Measurements from ENCODE around the gene NUDT4B. TPM values are rescaled to one million over a fixed set of nuclear protein-coding genes. Genes with fewer than 3 reads are reported as not detected.
"Not testable (repeated sequence)": the region's sequence is repeated elsewhere in the genome, so short reads cannot be mapped to it uniquely, and the experiment has no call there.

The NUDT4B gene
- total RNA-seq, 1 donor from 2014 or later, result not detected

GRCh38 chr1:148723515-148723914, 25.1 kb upstream of the NUDT4B start:
- H3K36me3 Mint-ChIP-seq (ENCODE audit: low read depth); H3K4me3 Mint-ChIP-seq (ENCODE audit: unreplicated experiment); H3K9me3 Mint-ChIP-seq (ENCODE audit: low read depth); DNase-seq (ENCODE audit: low spot score); H3K4me1 Mint-ChIP-seq (ENCODE audit: low read depth); H3K27ac Mint-ChIP-seq (ENCODE audit: unreplicated experiment); H3K27me3 Mint-ChIP-seq (ENCODE audit: low read depth): not testable (repeated sequence)

GRCh38 chr1:148724872-148725271, 23.7 kb upstream of the NUDT4B start:
- H3K9me3 Mint-ChIP-seq (ENCODE audit: low read depth); DNase-seq (ENCODE audit: low spot score); H3K4me1 Mint-ChIP-seq (ENCODE audit: low read depth); H3K27me3 Mint-ChIP-seq (ENCODE audit: low read depth); H3K27ac Mint-ChIP-seq (ENCODE audit: unreplicated experiment); H3K4me3 Mint-ChIP-seq (ENCODE audit: unreplicated experiment); H3K36me3 Mint-ChIP-seq (ENCODE audit: low read depth): not testable (repeated sequence)

- H3K27me3 Mint-ChIP-seq (ENCODE audit: low read depth); DNase-seq (ENCODE audit: low spot score); H3K27ac Mint-ChIP-seq (ENCODE audit: unreplicated experiment); H3K36me3 Mint-ChIP-seq (ENCODE audit: low read depth); H3K4me3 Mint-ChIP-seq (ENCODE audit: unreplicated experiment); H3K9me3 Mint-ChIP-seq (ENCODE audit: low read depth); H3K4me1 Mint-ChIP-seq (ENCODE audit: low read depth): not testable (repeated sequence)
Measured at GRCh38 chr1:148727862-148728261, 20.7 kb upstream of the NUDT4B start.

- H3K36me3 Mint-ChIP-seq (ENCODE audit: low read depth); H3K9me3 Mint-ChIP-seq (ENCODE audit: low read depth); H3K4me3 Mint-ChIP-seq (ENCODE audit: unreplicated experiment); H3K27me3 Mint-ChIP-seq (ENCODE audit: low read depth); H3K4me1 Mint-ChIP-seq (ENCODE audit: low read depth); H3K27ac Mint-ChIP-seq (ENCODE audit: unreplicated experiment); DNase-seq (ENCODE audit: low spot score): not testable (repeated sequence)
Measured at GRCh38 chr1:148729128-148729527, 19.4 kb upstream of the NUDT4B start.

GRCh38 chr1:148729541-148729940, 19.0 kb upstream of the NUDT4B start:
- not testable (repeated sequence) for H3K4me3 Mint-ChIP-seq (ENCODE audit: unreplicated experiment); H3K27ac Mint-ChIP-seq (ENCODE audit: unreplicated experiment); H3K27me3 Mint-ChIP-seq (ENCODE audit: low read depth); DNase-seq (ENCODE audit: low spot score); H3K36me3 Mint-ChIP-seq (ENCODE audit: low read depth); H3K9me3 Mint-ChIP-seq (ENCODE audit: low read depth); H3K4me1 Mint-ChIP-seq (ENCODE audit: low read depth)

- H3K36me3 Mint-ChIP-seq (ENCODE audit: low read depth); DNase-seq (ENCODE audit: low spot score); H3K27me3 Mint-ChIP-seq (ENCODE audit: low read depth); H3K9me3 Mint-ChIP-seq (ENCODE audit: low read depth); H3K4me1 Mint-ChIP-seq (ENCODE audit: low read depth); H3K4me3 Mint-ChIP-seq (ENCODE audit: unreplicated experiment); H3K27ac Mint-ChIP-seq (ENCODE audit: unreplicated experiment): not testable (repeated sequence)
Measured at GRCh38 chr1:148732277-148732676, 16.3 kb upstream of the NUDT4B start.

- H3K4me1 Mint-ChIP-seq (ENCODE audit: low read depth); DNase-seq (ENCODE audit: low spot score); H3K27me3 Mint-ChIP-seq (ENCODE audit: low read depth); H3K36me3 Mint-ChIP-seq (ENCODE audit: low read depth); H3K27ac Mint-ChIP-seq (ENCODE audit: unreplicated experiment); H3K4me3 Mint-ChIP-seq (ENCODE audit: unreplicated experiment); H3K9me3 Mint-ChIP-seq (ENCODE audit: low read depth): not testable (repeated sequence)
Measured at GRCh38 chr1:148733585-148734310, 14.8 kb upstream of the NUDT4B start.

GRCh38 chr1:148734311-148734662, 14.3 kb upstream of the NUDT4B start:
- H3K4me3 Mint-ChIP-seq (ENCODE audit: unreplicated experiment); H3K36me3 Mint-ChIP-seq (ENCODE audit: low read depth); H3K27ac Mint-ChIP-seq (ENCODE audit: unreplicated experiment); H3K27me3 Mint-ChIP-seq (ENCODE audit: low read depth); DNase-seq (ENCODE audit: low spot score); H3K9me3 Mint-ChIP-seq (ENCODE audit: low read depth); H3K4me1 Mint-ChIP-seq (ENCODE audit: low read depth): not testable (repeated sequence)

- H3K27ac Mint-ChIP-seq (ENCODE audit: unreplicated experiment); DNase-seq (ENCODE audit: low spot score); H3K27me3 Mint-ChIP-seq (ENCODE audit: low read depth); H3K9me3 Mint-ChIP-seq (ENCODE audit: low read depth); H3K36me3 Mint-ChIP-seq (ENCODE audit: low read depth); H3K4me1 Mint-ChIP-seq (ENCODE audit: low read depth); H3K4me3 Mint-ChIP-seq (ENCODE audit: unreplicated experiment): not testable (repeated sequence)
Measured at GRCh38 chr1:148735538-148735937, 13.0 kb upstream of the NUDT4B start.

GRCh38 chr1:148738667-148739066, 9.9 kb upstream of the NUDT4B start:
- H3K36me3 Mint-ChIP-seq (ENCODE audit: low read depth); H3K27ac Mint-ChIP-seq (ENCODE audit: unreplicated experiment): not testable (repeated sequence)

GRCh38 chr1:148743200-148743599, 5.4 kb upstream of the NUDT4B start:
- not testable (repeated sequence) for H3K9me3 Mint-ChIP-seq (ENCODE audit: low read depth); H3K27ac Mint-ChIP-seq (ENCODE audit: unreplicated experiment); H3K27me3 Mint-ChIP-seq (ENCODE audit: low read depth); H3K36me3 Mint-ChIP-seq (ENCODE audit: low read depth); H3K4me3 Mint-ChIP-seq (ENCODE audit: unreplicated experiment); H3K4me1 Mint-ChIP-seq (ENCODE audit: low read depth); DNase-seq (ENCODE audit: low spot score)

More at GRCh38 chr1:148738667-148739066, 9.9 kb upstream of the NUDT4B start:
- DNase-seq (ENCODE audit: low spot score); H3K9me3 Mint-ChIP-seq (ENCODE audit: low read depth); H3K4me3 Mint-ChIP-seq (ENCODE audit: unreplicated experiment); H3K4me1 Mint-ChIP-seq (ENCODE audit: low read depth); H3K27me3 Mint-ChIP-seq (ENCODE audit: low read depth): not testable (repeated sequence)

- H3K27ac Mint-ChIP-seq (ENCODE audit: unreplicated experiment); H3K27me3 Mint-ChIP-seq (ENCODE audit: low read depth); DNase-seq (ENCODE audit: low spot score); H3K4me1 Mint-ChIP-seq (ENCODE audit: low read depth); H3K36me3 Mint-ChIP-seq (ENCODE audit: low read depth); H3K9me3 Mint-ChIP-seq (ENCODE audit: low read depth); H3K4me3 Mint-ChIP-seq (ENCODE audit: unreplicated experiment): not testable (repeated sequence)
Measured at GRCh38 chr1:148743726-148744720, 4.6 kb upstream of the NUDT4B start.

GRCh38 chr1:148749335-148749681, 734 bp downstream of the NUDT4B start:
- H3K27me3 Mint-ChIP-seq (ENCODE audit: low read depth); H3K9me3 Mint-ChIP-seq (ENCODE audit: low read depth); H3K36me3 Mint-ChIP-seq (ENCODE audit: low read depth); H3K4me3 Mint-ChIP-seq (ENCODE audit: unreplicated experiment); DNase-seq (ENCODE audit: low spot score); H3K27ac Mint-ChIP-seq (ENCODE audit: unreplicated experiment); H3K4me1 Mint-ChIP-seq (ENCODE audit: low read depth): not testable (repeated sequence)

Data from chondrocyte (in vitro differentiated cells).